Activated CD4-positive, alpha-beta T cell treated with anti-CD3 and anti-CD28 coated beads, Interleukin-2, amount 50 U/mL, for 24 hours (primary cell): ENCODE measurements around the gene FRMPD2.
"Not testable (repeated sequence)": the region's sequence is repeated elsewhere in the genome, so short reads cannot be mapped to it uniquely, and the experiment has no call there.

Source experiments
- DNase-seq, 2 donors: peaks; one replicate each; pipeline ENCODE4 v3.0.0-alpha.2; 2020; ENCODE audit warnings: low read depth in 1 of 2, low spot score in 1 of 2

Gene FRMPD2

GRCh38 chr10:48288661-48289060 lies 14.2 kb upstream of the FRMPD2 start:
- DNase-seq: no peak

- no peak for DNase-seq
Observed at GRCh38 chr10:48287417-48288391, 13.2 kb upstream of the FRMPD2 start.

GRCh38 chr10:48286356-48286755 lies 11.9 kb upstream of the FRMPD2 start:
- DNase-seq: no peak

- no peak for DNase-seq
Observed at GRCh38 chr10:48285710-48286109, 11.2 kb upstream of the FRMPD2 start.

GRCh38 chr10:48284811-48285210 lies 10.3 kb upstream of the FRMPD2 start:
- no peak for DNase-seq

- DNase-seq: no peak
Observed at GRCh38 chr10:48284002-48284546, 9.6 kb upstream of the FRMPD2 start.

GRCh38 chr10:48282829-48283228 lies 8.3 kb upstream of the FRMPD2 start:
- DNase-seq: no peak

- DNase-seq: not testable (repeated sequence)
Observed at GRCh38 chr10:48281697-48282096, 7.2 kb upstream of the FRMPD2 start.

GRCh38 chr10:48279081-48279751 lies 4.7 kb upstream of the FRMPD2 start:
- no peak for DNase-seq

GRCh38 chr10:48277093-48277492 lies 2.6 kb upstream of the FRMPD2 start:
- DNase-seq: no peak

- DNase-seq: no peak
Observed at GRCh38 chr10:48273741-48274140, 755 bp downstream of the FRMPD2 start.

GRCh38 chr10:48272682-48273081 lies 1.8 kb downstream of the FRMPD2 start:
- DNase-seq: no peak

GRCh38 chr10:48271047-48271730 lies 3.3 kb downstream of the FRMPD2 start:
- DNase-seq: no peak

- no peak for DNase-seq
Observed at GRCh38 chr10:48266528-48266927, 8.0 kb downstream of the FRMPD2 start.

- no peak for DNase-seq
Observed at GRCh38 chr10:48258105-48258504, 16.4 kb downstream of the FRMPD2 start.

- DNase-seq: no peak
Observed at GRCh38 chr10:48257407-48257961, 17.0 kb downstream of the FRMPD2 start.

GRCh38 chr10:48255722-48256121 lies 18.8 kb downstream of the FRMPD2 start:
- no peak for DNase-seq

- DNase-seq: no peak
Observed at GRCh38 chr10:48254750-48255512, 19.6 kb downstream of the FRMPD2 start.

- no peak for DNase-seq
Observed at GRCh38 chr10:48253970-48254657, 20.4 kb downstream of the FRMPD2 start.

GRCh38 chr10:48252354-48252650 lies 22.2 kb downstream of the FRMPD2 start:
- no peak for DNase-seq
